Right cardiac atrium (tissue), 5 donors: ENCODE data around the gene DOC2A. TPM values are rescaled to one million over a fixed set of nuclear protein-coding genes. Genes with fewer than 3 reads are reported as not detected.

ENCODE experiments used
- ATAC-seq, 2 donors: fragments of 200-7000 bp; cut with Tn5 transposase; one replicate each; pipeline versions ENCODE4 v1.8.0 to v1.9.1; 2020; ENCODE audit warnings: moderate library complexity in 2 of 2, mild to moderate bottlenecking in 1 of 2
- DNase-seq, 3 donors: peaks; one replicate each; pipeline ENCODE4 v3.0.0-alpha.2; 2020
- H3K27ac ChIP-seq: one replicate; pipeline ENCODE4 v1.5.1; 2013; ENCODE audit warnings: mild to moderate bottlenecking, low read length, control low read depth, moderate library complexity
- H3K27me3 ChIP-seq: one replicate; pipeline ENCODE4 v1.6.1; 2013; ENCODE audit not compliant: control insufficient read depth, insufficient read depth
- H3K4me1 ChIP-seq: one replicate; pipeline ENCODE4 v1.6.1; 2013; ENCODE audit warnings: low read length; ENCODE audit not compliant: control insufficient read depth, insufficient read depth
- H3K4me3 ChIP-seq: one replicate; pipeline ENCODE4 v1.5.1; 2013; ENCODE audit warnings: low read length, control low read depth
- H3K9me3 ChIP-seq: one replicate; pipeline ENCODE4 v1.6.1; 2013; ENCODE audit warnings: low read length; ENCODE audit not compliant: control insufficient read depth
- whole genome bisulfite sequencing: extraction: QIAGEN DNeasy Blood & Tissue Kit; methylation state at CpG from one replicate; pipeline ENCODE4 v1.1.7; 2013; 5-methylcytosine and 5-hydroxymethylcytosine counted together
- intact Hi-C, 4 donors: fragments of 100-400 bp; cut with DNase I; formaldehyde crosslinking; loops; one replicate each; pipeline versions ENCODE4 v1.11.0 to v1.14.0; 2022 to 2023
- long read RNA-seq, 4 donors: library from polyadenylated mRNA; unstranded; transcript quantifications; one replicate each; pipeline ENCODE4 v2.0.0, GENCODE V29; 2020 to 2021
- polyA plus RNA-seq: library from polyadenylated mRNA; stranded (reverse); fragments of 200-250 nt; gene quantifications from one replicate; pipeline ENCODE4 v1.2.3, GENCODE V29; 2013
- total RNA-seq, 4 donors: library from RNA; stranded (reverse); fragmentation: NEBNext Ultra II Directional; extraction: Animal tissue kit (Norgen Biotek cat#: 25700); gene quantifications; one replicate each; pipeline ENCODE4 v1.2.1, GENCODE V29; 2021
- donor health status: healthy with polysubstance abuse.
- donor health status: DM: no; HTN: yes; CAD: no.
- donor health status: DM: no; HTN: no; CAD: no.
- donor health status: DM: no; HTN: yes; CAD: no; lungs with severe emphysema.
- donor health status: DM: yes; HTN: yes; CAD: no.

The DOC2A gene
- total RNA-seq (under 1 TPM; 0.40 to 0.59 (median 0.47) TPM), polyA plus RNA-seq (0.77 TPM)
- long read RNA-seq, donor 1: 0 reads
- long read RNA-seq, donor 2: 0 reads
- long read RNA-seq, donor 3: 0 reads
- long read RNA-seq, donor 4: 0 reads

DNA sequence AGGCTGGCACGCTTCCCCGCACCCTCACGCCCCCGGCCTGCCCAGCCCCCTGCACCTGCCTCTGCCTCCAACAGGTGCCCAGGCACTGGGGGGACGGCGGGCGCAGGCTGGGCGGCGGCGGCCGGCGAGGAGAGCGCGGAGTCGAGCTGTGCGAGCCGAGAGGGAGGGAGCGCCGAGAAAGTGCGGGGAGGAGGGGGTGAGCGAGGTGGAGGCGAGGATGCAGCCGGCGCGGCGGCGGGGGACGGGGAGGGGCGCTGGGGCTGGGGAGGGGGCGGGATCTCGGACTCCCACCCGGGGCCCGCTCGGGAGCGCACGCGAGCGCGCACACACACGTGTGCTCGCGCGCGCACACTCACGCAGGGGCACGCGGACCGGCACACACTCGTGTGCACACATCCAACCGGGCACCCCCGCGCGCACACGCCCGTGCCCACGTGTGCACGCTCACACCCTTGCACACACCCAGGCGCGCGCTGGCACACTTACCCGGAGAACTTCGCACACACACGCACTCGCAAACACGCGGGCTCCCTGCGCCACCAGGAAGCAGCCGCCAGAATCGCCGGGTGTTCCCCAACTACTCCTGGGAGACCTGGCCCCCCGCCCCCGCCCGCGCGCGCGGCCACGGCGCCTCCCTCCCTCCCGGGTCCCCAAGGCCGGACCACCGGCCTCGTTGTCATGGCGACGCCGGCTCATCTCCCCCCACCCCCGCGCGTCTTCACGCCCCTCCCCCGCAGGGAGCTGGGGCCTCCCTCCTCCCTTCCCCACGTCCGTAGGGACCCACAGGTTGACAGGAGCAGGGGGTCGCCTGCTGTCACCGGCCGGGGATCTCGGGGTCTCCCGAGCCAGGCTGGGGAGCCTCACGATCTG, at the start of gene DOC2A:
TSS of gene DOC2A (minus strand) at position 184 of the 870 bp plus-strand sequence. CDS start 805 bp downstream, outside the sequence.
- DNase-seq (peak in 2 of 3 donors; percentile 56 to 59), ATAC-seq (peak in 1 of 2 donors; percentile 22)
- WGBS: under 1% methylated on average over 99 of the region's 99 CpGs
- Histone ChIP-seq H3K27me3 (no peaks in the 10 kb centered on the region), H3K4me3 (peak within 1 kb of the TSS; percentile 31), H3K9me3 (no peaks in the 10 kb centered on the region), H3K4me1 (no peaks in the 10 kb centered on the region), H3K27ac (no peak within 1 kb of the TSS)
- intact Hi-C loops: no loop called here

DNA sequence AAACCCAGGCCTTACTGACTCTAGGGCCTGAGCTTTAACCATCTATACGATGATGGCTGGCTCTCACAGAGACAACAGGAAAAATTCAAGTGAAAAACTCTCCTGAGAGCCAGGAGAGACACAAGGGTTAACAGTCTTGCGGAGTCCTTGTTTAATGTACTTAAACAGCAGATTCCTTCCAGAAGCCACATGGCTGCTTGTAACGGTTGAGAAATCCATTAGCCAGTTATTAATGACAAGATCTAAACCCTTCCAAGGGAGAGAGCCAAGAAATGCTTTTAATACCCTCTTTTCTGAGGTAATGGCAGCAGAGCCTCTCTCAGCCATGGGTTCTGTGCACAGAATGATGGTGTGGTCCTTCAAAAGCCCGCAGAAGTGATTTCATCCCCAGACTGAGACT, 49.5 kb upstream of the DOC2A start:
- DNase-seq: no peak
- H3K4me3 ChIP-seq: no peak overlapping the region
- H3K27me3 ChIP-seq: no peaks in the 10 kb centered on the region
- intact Hi-C loops: no loop called here
- no peak for ATAC-seq
- H3K9me3 ChIP-seq: no peaks in the 10 kb centered on the region
- peak overlapping the region; percentile 18 for H3K27ac ChIP-seq
- peaks cover 6% of the 10 kb centered on the region for H3K4me1 ChIP-seq
- 80% methylated on average over 4 of the region's 4 CpGs for WGBS

DNA sequence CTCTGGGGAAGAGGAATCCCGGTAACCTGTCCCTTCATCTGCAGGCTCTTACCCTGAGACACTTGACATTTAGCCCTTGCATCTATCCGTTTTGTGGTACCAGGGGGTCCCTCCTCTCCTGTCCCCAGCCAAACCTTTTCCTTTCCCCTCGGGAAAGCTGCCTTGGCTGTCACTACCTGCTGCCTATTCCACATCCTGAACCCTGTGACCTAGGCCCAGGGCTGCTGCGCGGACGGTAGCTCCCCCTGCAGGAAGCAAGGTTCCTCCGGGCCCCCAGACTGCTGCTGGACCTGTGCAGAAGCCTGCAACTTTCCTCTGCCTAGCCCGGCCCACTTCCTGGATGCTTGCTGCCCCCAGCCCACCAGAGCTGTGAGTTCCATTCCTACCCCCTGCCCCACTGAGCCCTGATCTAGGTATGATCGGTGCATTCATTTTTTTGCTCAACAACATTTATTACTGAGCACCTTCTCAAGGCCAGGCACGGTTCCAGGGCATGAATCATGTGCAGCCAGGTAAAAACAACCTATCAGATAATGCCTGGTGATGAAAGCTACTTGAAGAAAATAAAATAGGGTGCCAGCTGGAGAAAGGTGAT, 44.2 kb upstream of the DOC2A start:
- Histone ChIP-seq H3K4me3 (no peak overlapping the region), H3K4me1 (no peaks in the 10 kb centered on the region), H3K27ac (no peak overlapping the region), H3K9me3 (no peaks in the 10 kb centered on the region), H3K27me3 (no peaks in the 10 kb centered on the region)
- WGBS: 49% methylated on average over 10 of the region's 10 CpGs
- ATAC-seq: no peak
- intact Hi-C loops: no loop called here
- DNase-seq: peak in 1 of 3 donors; percentile 71

- WGBS: 71% methylated on average over 8 of the region's 8 CpGs
- Histone ChIP-seq H3K27me3 (no peaks in the 10 kb centered on the region), H3K9me3 (no peaks in the 10 kb centered on the region), H3K4me3 (no peak overlapping the region), H3K4me1 (no peaks in the 10 kb centered on the region), H3K27ac (no peak overlapping the region)
- intact Hi-C loops: no loop called here
- DNase-seq (no peak), ATAC-seq (no peak)
Measured at GRCh38 chr16:30054451-30054850, 43.6 kb upstream of the DOC2A start.

DNA sequence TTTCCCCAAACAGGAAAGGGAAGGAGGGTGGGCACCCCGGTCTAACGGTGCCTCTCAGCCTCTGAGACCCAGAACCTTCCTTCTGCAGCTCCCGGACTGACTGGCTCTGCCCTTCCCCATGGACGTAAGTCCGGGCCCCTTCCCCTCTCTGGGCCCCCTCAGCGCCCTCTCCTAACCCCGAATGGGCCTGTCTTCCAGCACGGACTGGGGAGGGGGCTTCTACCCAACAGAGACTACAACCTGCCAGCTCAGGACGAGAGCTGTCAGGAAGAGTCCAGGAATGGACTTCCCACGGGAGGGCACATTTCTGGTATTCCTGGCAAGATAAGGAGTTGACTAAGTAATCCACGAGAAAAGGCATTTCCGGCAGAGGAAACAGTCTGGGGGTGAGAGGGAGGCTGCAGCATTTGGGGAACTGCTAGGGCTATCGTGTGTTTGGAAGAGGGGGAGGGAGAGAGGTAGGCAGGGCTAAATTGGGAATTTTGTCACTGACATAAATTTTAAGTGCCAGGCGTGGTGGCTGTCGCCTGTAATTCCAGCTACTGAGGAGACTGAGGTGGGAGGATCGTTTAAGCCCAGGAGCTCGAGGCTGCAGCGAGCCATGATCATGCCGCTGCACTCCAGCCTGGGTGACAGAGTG, 42.7 kb upstream of the DOC2A start:
- intact Hi-C loops: no loop called here
- H3K27ac ChIP-seq: no peak overlapping the region
- peak; percentile 48 to 68 for ATAC-seq
- WGBS: 3% methylated on average over 19 of the region's 19 CpGs
- peak overlapping the region; percentile 57 for H3K4me3 ChIP-seq
- H3K27me3 ChIP-seq: no peaks in the 10 kb centered on the region
- no peak for DNase-seq
- no peaks in the 10 kb centered on the region for H3K4me1 ChIP-seq
- H3K9me3 ChIP-seq: no peaks in the 10 kb centered on the region

DNA sequence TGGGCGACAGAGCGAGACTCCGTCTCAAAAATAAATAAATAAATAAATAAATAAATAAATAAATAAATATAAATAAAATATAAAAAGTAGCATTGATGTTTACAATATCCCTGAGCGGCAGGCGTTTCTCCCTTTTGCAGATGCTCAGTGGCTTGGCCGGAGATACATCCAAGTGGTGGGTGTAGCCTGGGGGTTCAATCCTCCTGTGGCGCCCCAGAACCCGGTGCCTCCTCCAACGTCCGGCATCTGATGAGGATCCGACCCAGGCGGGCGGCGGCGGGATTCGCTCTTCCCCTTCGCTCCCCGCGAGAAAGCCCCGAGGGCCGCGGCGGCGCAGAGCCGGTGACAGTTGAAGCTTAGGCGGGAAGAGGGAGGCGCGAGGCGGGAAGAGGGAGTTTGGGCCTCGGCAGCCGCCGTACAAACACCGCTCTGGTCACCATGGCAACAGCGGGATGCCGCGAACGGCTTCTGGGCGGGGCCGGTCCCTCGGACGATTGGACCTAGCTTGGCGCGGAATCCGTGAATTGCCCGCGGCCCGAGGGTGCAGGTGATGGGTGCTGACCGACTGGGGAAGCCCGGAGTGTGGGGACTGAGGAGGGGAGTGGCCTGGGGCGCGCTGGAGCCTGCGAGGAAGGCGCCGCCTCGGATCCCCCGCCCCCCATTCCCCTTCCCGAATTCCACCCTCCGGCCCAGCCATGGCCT, 42.0 kb upstream of the DOC2A start:
- H3K4me1 ChIP-seq: no peaks in the 10 kb centered on the region
- peak; percentile 95 to 98 (median 98) for DNase-seq
- intact Hi-C loops: no loop called here
- peak overlapping the region; percentile 57 for H3K4me3 ChIP-seq
- no peaks in the 10 kb centered on the region for H3K27me3 ChIP-seq
- 5% methylated on average over 58 of the region's 58 CpGs for WGBS
- ATAC-seq: peak; percentile 94
- H3K27ac ChIP-seq: no peak overlapping the region
- H3K9me3 ChIP-seq: no peaks in the 10 kb centered on the region

GRCh38 chr16:30051518-30051917, 40.7 kb upstream of the DOC2A start:
- no peaks in the 10 kb centered on the region for H3K9me3 ChIP-seq
- 78% methylated on average over 3 of the region's 3 CpGs for WGBS
- H3K27ac ChIP-seq: no peak overlapping the region
- ATAC-seq: no peak
- no peak overlapping the region for H3K4me3 ChIP-seq
- peak in 1 of 3 donors; percentile 5 for DNase-seq
- H3K27me3 ChIP-seq: no peaks in the 10 kb centered on the region
- H3K4me1 ChIP-seq: no peaks in the 10 kb centered on the region
- intact Hi-C loops: no loop called here

- ATAC-seq (no peak), DNase-seq (peak in 1 of 3 donors; percentile 32)
- no peak overlapping the region for H3K4me3 ChIP-seq
- WGBS: 92% methylated on average over 8 of the region's 8 CpGs
- H3K27me3 ChIP-seq: no peaks in the 10 kb centered on the region
- intact Hi-C loops: no loop called here
- H3K4me1 ChIP-seq: no peaks in the 10 kb centered on the region
- no peak overlapping the region for H3K27ac ChIP-seq
- H3K9me3 ChIP-seq: no peaks in the 10 kb centered on the region
Measured at GRCh38 chr16:30049871-30050270, 39.0 kb upstream of the DOC2A start.

DNA sequence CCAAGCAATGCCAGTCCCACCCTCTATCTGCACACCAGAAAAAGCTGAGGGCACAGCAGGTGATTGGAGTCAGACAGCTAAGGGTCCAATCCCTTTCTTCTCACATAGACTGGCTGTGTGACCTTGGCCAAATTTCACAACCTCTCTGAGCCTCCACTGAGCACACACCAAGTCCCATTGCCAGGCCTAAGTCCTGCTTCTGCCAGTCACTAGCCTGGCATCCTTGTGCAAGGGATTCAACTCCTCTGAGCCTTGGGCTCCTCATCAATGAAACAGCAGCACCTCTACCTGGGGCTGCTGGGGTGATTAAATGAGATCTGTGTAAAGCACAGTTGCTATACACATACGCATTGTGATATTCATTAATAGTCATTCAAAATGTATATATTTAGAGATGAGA, 35.8 kb upstream of the DOC2A start:
- 86% methylated on average over 1 of the region's 1 CpG for WGBS

GRCh38 chr16:30046178-30046577, 35.4 kb upstream of the DOC2A start:
- 71% methylated on average over 8 of the region's 8 CpGs for WGBS
- H3K27me3 ChIP-seq: no peaks in the 10 kb centered on the region
- peak in 1 of 3 donors; percentile 37 for DNase-seq
- no peaks in the 10 kb centered on the region for H3K9me3 ChIP-seq
- intact Hi-C loops: no loop called here
- ATAC-seq: no peak
- no peak overlapping the region for H3K27ac ChIP-seq
- H3K4me1 ChIP-seq: no peaks in the 10 kb centered on the region
- H3K4me3 ChIP-seq: no peak overlapping the region

More for the DNA sequence above, 35.8 kb upstream of the DOC2A start:
- ATAC-seq (no peak), DNase-seq (no peak)
- Histone ChIP-seq H3K27me3 (no peaks in the 10 kb centered on the region), H3K9me3 (no peaks in the 10 kb centered on the region), H3K4me3 (no peak overlapping the region), H3K27ac (no peak overlapping the region), H3K4me1 (no peaks in the 10 kb centered on the region)
- intact Hi-C loops: no loop called here
